ENCODE measurements around the gene ACTL9.

The ACTL9 gene

GRCh38 chr19:8648240-8648639, 50.4 kb downstream of the ACTL9 start:
- H4K20me1 ChIP-seq (ENCODE audit: insufficient read depth): no peaks in the 10 kb centered on the region
- no peak overlapping the region for H3K4me2 ChIP-seq
- no peak overlapping the region for H2AFZ ChIP-seq (ENCODE audit: low read depth)
- no peaks in the 10 kb centered on the region for H3K36me3 ChIP-seq (ENCODE audit: insufficient read depth)
- peaks cover 13% of the 10 kb centered on the region; the same call in 1 of the 2 replicates for H3K27me3 ChIP-seq (ENCODE audit: insufficient read depth, low read depth)
- no peak overlapping the region for H3K27ac ChIP-seq
- TF ChIP-seq CTCF (conservative IDR thresholded peaks at IDR 0.05; ENCODE audit: low read depth, low read length): no peak
- H3K9ac ChIP-seq: no peak overlapping the region
- no peaks in the 10 kb centered on the region for H3K4me1 ChIP-seq (ENCODE audit: low read depth, poor library complexity, severe bottlenecking)
- H3K4me3 ChIP-seq (IDR thresholded peaks at IDR 0.05; ENCODE audit: insufficient read depth, low read depth, low read length): no peak overlapping the region
- no peaks in the 10 kb centered on the region for H3K79me2 ChIP-seq (ENCODE audit: insufficient read depth, low read depth)

Data from KMS-11 (cell line).